Stimulated activated CD4-positive, alpha-beta T cell treated with anti-CD3 and anti-CD28 coated beads, TNF-alpha, amount 100 ng/mL, for 4 hours (primary cell): ENCODE measurements around the gene CADM1.

Experiments
- DNase-seq, 3 experiments: peaks; one replicate each; pipeline ENCODE4 v3.0.0-alpha.2; 2020; ENCODE audit warnings: low read depth in 3 of 3

CADM1 gene

DNA sequence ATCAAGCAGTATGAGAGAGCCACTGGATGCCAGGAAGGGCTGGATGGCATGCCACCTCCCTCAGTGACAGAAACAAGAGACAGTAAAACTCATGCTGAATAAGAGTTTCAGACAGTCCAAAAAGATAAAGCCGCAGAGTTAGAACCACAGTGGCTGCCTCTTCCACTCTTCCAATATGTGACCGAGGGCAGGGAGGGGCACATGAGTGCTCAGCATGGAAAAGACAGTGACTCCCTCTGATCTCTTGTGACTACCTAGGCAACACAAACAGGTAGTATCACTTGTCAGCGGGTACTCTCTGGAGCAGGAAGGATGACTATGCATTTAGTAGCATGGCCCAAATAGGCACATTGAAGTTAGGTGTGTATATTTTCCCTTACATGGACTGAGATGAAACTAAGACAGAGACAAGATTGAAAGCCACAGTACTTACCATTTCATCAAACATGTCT, 295.4 kb downstream of the CADM1 start:
- DNase-seq = no peak

DNA sequence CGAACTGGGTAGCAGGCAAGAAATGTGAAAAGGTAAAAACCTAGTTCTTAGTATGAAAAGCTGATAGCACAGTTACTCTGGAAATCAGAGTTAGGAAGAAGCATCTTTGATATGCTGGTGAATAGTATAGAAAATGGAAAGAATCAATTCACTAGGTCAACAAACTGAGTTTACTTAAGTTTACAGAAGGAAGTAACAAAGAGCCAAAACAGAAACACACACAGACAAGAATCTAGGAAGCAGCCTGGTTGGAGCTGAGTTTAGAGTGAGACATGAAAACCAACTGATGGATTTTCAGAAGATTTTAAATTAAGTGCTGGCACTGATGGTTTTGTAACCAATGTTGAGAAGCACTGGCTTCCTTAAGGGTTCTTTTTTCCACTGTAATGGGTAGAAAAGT, 296.3 kb downstream of the CADM1 start:
- DNase-seq = no peak

DNA sequence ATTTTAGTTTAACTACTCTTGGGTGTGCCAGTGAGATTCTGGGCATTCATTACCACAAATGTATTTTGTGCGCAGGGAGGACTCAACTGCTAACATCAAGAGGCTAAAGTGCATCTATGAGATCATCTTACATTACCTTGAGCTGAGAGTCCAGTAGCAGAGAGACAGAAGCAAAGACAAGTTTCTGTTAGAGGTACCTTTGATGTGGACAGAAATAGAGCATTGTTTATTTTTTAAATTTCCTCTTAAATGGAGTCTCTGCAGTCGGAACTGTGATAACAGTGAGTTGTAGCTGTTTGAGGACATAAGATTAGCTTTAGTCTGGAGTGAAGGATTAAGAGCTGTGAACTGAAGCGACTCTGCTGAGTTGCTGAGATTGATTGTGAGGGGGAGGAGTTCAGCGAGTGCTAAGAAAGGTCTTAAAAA, 297.0 kb downstream of the CADM1 start:
- DNase-seq = no peak

DNA sequence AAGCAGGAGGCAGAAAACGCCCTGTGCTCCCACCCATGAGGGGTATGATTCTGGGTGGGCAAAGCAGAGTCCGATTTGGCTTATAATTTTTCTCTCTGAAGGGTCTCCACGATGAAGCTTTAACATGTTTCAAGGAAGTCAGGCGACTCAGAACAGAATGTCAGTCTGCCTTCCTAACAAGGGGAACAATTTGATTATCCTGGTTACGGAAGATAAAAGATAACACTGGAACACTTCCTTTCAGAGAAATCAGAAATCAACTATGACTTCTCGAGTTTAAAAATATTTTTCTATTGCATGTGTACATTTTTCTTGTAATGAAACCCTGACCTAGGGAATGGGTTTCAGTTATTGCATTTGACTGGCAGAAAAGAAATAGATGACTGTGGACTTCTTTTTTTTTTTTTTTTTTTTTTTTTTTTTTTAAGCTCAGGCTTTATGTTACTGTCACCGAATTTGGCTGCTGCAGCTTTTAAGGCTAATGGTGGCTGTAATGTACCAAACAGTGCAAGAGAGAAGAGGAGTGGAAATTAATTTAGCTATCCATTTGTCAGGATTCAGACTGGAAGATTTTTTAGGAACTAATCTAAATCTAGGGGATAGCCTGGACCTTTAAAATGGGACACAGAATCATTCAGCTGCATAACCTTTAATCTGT, 297.7 kb downstream of the CADM1 start:
- DNase-seq = no peak

DNA sequence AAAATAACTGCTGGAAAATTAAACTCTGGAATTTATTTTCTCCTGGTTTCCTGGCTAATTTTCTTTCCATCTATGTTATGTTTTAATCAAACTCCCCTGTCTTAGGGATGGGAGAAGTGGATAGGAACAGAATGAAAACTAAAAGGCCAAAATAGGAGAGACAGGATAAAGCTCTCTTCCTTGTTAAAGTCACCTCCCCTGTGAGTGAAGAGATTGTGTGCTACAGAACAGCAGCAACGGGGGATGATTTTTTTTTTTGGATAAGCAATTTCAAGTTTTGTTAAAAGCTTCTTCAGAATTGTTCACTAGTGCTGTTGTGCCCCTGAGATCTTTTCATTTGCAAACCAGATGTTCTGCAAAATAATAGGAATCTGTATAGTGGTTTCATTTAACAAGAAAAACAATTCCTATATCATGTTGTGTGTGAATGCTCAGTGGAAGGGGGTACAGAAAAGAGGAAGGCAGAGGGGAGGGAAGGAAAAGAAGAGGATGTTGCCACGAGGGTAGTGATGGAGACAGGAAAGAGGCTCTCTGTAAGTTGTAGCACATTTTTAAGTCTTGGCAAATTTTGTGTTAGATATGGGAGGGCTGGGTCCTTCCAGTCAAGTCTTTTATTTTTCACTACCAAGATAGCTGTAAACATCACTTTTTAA, 301.2 kb downstream of the CADM1 start:
- no peak for DNase-seq

DNA sequence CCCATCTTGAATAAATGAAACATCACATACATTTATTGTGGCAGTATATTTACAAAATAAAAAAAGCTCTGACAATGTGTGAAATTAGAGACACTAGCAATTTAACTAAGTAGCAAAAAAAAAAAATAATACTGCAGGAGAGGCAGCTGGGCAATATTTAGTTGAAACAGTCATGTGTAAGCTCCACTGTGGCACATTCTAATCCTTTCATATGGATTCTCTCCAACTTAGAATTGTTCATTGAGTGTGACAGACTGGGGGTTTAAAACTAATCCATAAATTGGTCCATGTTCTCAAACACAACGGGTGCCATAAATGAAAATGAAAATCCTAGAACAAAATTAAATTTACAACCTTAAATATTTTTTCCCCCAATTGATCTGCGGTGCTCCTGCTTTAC, 302.1 kb downstream of the CADM1 start:
- DNase-seq = no peak

DNA sequence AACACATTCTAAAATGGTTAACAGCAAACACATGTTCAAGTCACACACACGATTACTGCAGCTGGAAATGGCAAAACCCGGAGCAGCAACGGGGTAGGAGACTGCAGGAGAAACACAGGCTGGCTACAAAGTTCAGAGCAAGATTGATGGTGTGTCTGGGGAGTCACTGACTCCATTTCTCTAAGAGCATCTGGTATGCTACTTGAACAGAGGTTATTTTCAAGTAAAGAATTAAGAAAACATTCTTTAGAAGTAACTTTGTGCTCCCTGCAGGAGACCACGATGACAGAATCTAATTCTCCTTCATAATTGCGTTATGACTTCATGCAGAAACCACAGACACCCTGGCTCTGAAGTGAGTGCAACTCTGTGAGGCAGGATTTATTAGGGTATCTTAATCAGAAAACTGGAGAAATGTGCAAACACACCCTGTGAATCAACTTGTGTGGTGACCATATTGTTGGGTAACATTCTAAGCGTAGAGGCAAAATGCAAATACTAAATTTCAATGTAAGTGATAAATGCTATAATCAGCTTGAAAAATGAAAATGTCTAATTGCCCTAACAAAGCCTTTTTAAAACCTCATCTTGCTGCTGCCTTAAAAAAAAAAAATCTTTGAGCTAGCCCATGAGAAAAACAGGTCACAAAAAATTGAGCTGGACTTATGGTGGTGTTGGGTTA, 303.0 kb downstream of the CADM1 start:
- no peak for DNase-seq

DNA sequence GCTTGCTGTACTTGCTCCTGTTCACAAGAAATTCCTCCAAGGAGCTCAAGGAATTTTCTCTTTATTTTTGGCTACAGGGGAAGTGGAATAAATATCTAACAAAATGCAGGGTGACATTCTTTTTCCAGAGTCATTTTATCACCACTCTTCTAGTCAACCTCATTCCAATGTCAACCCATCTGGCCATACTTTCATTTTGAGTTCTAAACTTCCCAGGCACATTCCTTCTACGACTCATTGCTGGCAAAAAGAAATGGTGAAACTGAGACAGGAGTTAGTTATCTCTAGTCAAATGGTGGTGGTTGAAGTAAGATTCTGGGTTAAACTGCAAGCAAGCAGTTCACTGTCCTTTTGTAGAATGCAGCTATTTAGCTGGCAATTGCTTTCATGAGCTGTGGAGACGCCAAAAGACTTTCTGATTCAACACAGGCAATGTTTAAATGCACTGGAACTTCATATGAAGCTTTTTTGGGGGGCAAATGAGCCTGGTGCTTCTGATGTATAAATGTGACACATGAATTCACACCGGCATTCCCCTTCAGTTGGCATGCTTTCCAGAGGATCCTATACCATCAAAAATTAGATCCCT, 304.6 kb downstream of the CADM1 start:
- no peak for DNase-seq

DNA sequence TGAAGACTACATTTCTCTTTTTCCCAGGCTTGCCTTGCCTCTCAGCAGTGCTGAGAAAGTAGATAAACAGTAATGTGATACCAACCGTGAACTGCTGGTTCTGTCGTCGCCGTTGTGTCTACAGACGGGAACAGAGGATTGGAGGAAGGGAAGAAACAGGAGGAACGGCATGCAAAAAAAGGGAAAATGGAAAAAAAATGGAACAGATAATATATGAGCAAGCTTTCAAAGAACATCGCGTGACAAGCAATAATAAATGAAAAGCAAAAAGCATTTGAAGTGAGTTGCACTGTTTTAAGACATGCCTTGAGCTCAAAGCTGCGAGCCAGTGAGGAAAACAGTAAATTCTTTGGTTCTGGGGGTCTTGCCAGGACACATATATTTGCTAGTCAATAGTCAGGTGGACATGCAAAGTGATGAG, 305.9 kb downstream of the CADM1 start:
- DNase-seq = no peak

DNA sequence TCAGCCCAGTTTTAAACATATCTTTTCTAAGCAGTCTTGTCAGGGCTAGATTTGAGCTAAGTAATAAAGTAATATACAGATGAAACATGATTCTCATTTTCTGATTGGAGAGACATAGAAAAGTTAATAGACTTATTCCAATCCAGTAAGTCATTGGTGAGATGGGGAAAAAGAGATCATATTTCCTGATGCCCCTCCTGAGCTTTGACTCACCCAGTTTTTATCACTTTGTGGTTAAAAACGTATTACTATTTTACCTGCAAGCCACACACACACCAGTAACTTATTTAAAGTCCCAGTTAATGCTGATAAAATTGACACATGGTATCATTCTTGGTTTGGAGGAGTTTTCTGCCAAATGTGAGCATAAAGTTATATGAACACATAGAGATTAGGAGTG, 306.8 kb downstream of the CADM1 start:
- no peak for DNase-seq

DNA sequence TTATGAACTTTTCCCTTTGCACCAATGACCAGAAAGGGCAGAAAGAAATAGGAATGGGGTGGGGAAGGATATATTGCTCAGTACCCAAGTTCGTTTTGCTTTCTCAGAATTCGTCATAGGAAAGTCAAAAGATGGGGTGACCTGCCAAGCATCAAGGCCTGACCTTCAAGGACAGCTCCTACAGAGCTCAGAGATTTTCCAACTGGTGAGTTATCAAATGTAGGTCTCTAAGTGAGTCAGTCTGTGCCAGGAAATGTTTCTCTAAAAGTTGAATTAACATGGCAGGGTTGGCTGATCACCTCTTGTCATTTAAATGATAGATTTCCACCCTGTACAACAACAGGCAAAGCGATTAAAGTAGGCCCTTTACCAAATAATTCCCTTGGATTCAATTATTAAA, 307.2 kb downstream of the CADM1 start:
- DNase-seq = no peak

DNA sequence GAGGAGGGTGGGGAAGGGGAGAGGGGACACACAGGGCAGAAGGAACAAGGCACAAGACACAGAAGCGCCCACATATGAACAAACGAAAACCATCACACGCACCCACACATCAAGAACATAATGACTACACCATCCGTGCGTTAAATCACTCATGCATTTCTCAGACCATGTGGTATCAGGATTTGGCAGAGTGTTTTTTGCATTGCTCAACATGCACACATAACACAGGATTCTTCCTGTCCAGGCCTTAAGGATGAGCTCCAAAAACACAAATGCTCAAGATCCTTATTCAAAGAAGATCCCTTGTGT, 309.5 kb downstream of the CADM1 start:
- DNase-seq = no peak

DNA sequence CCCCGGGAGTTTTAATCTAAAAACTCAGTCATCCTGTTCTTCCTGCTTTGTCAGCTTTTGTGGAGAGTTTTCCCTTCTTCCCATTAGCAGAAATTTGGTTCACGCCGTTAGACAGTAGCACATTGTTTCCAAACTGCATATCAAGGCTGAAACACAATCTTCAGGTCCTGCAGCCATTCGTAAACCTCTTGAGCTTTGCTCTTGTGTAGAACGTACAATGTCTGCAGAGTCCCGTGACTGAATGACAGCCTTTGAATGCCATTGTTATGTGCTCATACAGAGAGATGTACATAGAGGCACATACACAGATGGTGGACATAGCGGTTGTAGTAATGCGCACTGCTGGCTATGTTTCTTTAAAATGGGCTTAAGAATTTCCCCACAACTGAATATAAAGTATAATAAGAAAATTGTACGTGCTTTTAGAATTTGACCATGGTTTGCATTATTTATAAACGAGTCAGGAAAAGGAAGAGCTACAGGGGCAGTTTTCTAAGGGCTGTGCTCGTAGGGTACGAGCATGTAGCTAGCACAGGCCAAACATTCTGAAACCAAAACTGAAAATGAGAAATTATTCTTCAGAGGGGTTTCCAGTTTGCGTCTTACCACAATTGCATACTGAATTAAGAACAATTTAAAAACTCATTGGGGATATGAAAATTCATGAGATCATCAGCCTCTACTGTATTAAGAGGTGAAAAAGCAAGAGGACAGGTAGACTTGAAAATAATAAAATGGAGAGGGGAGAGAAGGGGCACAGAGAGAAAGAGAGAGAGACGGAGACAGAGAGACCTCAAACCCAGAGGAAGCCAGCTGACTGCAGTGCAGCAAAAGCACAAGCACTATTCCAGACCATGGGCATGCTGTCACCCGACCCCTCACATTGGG, 310.1 kb downstream of the CADM1 start:
- DNase-seq = no peak

DNA sequence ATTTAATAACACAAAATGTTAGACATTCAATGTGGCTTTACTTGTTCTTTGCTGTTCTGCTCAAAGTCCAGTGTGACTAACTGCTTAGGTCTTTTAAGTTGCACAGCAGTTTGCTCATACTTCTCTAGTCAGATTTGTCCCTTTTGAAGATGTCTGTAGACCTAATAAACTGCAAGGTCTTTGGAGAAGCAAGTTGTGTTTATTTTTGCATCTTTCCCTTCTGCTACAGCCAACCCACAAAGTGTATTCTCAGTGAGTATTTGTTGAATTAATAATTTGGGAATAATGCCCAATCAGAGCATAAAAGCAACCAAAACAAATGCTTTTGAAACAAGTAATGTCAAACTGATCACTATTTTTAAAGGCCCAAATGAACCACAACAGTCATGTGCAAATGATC, 312.5 kb downstream of the CADM1 start:
- no peak for DNase-seq

DNA sequence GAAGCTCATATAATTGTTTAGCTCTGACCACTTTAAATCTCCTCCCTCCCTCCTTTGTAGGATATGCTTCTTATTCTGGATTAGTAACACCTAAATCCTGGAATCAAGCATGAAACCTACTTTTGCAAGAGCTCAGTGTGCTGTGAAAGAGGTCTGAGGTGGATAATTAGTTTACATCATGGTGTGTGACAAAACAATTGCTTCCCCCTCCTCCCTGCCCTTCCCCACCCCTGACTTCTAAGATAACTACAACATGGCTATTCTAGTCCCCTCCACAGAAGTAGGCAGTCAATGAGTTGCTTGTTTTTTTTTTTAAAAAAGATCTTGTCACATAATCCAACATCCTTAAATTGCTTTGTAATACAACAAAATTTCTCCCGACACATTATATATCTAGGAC, 314.0 kb downstream of the CADM1 start:
- DNase-seq = no peak

DNA sequence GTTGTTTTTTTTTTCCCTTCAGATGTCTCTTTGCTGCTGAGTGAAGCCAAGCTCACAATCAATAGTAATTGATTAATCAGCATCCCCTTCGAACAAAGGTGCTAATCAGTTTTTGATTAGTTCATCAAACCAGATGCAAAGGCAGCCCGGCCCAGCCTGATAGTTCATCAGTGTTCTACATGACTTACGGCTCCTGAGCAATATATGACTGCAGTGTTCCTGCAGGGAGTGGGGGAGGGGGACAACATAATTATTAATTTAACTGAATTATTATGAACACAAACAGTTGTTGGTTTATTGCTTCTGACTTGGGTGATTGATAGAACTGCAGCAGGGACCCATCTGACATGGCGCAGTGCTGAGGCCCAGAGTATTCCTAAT, 315.3 kb downstream of the CADM1 start:
- no peak for DNase-seq

DNA sequence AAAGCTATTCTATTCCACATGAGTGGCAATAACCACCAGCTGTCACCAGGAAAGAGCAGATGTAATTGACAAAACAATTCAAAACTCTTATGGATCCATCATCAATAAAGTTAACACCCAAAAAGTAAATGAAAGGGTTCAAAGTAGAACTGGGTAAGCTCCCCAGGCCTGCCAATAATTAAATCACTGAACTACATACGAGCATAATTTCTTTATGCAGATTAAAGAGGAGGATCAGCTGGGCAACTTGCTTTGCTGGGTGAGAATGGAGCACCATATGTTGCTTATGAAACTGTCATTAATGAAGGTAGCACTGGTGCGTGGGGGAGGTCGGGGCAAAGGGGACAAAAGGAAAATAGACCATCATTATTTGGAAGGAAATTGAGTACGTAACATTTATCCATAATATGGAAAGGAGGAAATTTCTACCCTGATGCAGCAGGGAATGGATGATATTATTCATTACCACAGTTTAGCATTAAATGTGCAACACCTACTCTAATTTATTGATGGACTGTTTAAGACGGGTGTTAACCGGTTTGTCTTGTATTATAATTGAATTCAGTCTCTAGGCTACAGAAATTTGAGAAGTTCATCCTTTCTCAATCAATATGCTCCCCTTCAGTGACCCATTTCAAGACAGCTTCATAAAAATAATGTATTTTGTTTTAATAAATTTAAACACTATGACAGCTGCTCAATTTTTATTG, 315.9 kb downstream of the CADM1 start:
- no peak for DNase-seq

DNA sequence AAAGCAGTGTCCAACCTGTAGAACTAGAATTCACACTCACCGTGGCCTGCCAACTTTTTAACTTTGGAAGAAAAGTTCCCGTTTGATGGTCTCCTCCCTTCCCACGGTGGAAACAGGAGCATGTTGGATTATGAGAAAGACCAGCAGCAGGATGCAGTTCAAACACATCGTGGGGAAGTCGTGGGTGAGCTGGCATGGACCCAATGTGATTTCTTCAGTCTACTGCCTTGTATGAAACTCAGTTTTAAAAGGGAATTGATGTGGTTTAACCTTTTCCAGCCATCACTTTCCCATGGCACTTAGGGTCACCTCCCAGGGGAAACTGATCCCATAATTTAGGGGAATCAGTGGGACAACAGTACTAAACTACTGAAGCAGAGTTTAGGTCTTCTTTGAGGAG, 318.3 kb downstream of the CADM1 start:
- no peak for DNase-seq

DNA sequence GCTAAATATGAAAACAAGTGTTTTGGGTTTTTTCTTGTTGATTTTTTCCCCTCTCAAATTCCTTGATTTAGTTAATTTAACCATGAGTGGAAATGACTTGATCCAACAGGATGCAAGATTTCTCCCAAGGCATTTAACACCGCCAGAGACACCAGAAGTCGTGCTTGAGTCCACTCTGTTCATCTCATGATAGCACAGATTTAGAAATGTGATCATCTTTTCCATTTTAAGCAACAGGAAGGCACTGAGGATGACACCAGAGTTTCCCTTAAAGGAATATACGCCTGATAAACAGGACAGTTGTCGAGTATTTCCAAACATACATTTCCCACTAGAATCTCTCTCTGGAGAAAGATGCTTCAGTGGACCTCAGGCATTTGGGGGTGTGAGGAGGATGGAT, 318.7 kb downstream of the CADM1 start:
- DNase-seq = no peak

DNA sequence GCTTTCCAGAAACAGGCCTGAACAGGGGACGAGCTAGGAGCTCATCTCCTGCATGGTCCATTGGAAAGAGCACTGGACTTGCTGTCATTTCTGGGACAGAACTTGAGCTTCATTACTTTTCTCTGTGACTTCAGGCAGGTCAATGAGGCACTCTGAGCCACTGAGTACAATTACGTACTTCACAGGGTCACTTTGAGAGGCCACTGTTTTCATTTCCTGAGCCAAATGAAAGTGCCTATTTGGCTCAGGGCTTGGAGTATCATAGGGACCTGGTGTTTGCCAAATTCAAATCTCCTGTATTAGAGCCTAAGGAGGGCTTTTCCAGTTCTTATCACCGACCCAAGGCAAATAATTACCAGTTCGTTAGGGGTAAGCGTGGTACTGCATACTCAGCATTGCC, 319.3 kb downstream of the CADM1 start:
- DNase-seq = no peak

DNA sequence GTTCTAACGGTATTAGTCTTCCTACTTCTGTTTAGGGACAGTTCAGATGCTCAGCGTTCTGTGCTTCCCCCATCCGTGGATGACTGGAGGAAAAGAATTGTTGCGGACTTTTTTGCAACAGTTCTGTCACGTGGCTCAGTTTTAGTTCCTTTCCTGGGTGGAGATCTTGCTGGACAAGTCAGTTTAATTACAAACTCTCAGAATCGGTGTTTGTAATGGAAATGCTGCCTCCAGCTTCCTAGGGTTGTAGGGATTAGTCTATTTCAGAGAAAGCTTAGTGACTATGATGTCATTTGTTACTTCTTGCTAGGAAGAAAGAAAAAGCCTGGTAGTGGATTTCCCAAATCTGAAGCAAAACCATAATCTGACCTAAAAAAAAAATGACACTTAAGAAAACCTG, 320.4 kb downstream of the CADM1 start:
- DNase-seq = no peak
